ENCODE measurements around the gene TMEM238L. TPM values are rescaled to one million over a fixed set of nuclear protein-coding genes. Genes with fewer than 3 reads are reported as not detected.

The TMEM238L gene
- total and polyA plus RNA-seq, 2 experiments from 2014 or later = not detected

- Histone ChIP-seq H3K27ac (no peak overlapping the region), H3K27me3 (no peaks in the 10 kb centered on the region), H3K36me3 (no peaks in the 10 kb centered on the region), H3K9me3 (ENCODE audit: low read depth) (no peaks in the 10 kb centered on the region), H3K4me3 (no peak overlapping the region), H3K4me1 (ENCODE audit: low read depth) (peaks cover 16% of the 10 kb centered on the region)
- no peak for TF ChIP-seq CTCF (IDR thresholded peaks at IDR 0.05; ENCODE audit: low read depth, low read length)
- DNase-seq (ENCODE audit: low read depth in 1 of 2, low spot score in 1 of 2) = no peak
These were observed 46.3 kb downstream of the TMEM238L start for GRCh38 chr17:10757647-10758046.

- Histone ChIP-seq H3K27me3 (no peaks in the 10 kb centered on the region), H3K4me1 (ENCODE audit: low read depth) (peaks cover 16% of the 10 kb centered on the region), H3K27ac (no peak overlapping the region), H3K4me3 (no peak overlapping the region), H3K36me3 (no peaks in the 10 kb centered on the region), H3K9me3 (ENCODE audit: low read depth) (no peaks in the 10 kb centered on the region)
- TF ChIP-seq CTCF (IDR thresholded peaks at IDR 0.05; ENCODE audit: low read depth, low read length) = no peak
- no peak for DNase-seq (ENCODE audit: low read depth in 1 of 2, low spot score in 1 of 2)
These were observed 46.8 kb downstream of the TMEM238L start for GRCh38 chr17:10757067-10757466.

- TF ChIP-seq CTCF (IDR thresholded peaks at IDR 0.05; ENCODE audit: low read depth, low read length) = no peak
- H3K27ac ChIP-seq = no peak overlapping the region
- no peaks in the 10 kb centered on the region for H3K27me3 ChIP-seq
- H3K36me3 ChIP-seq = no peaks in the 10 kb centered on the region
- H3K9me3 ChIP-seq (ENCODE audit: low read depth) = no peaks in the 10 kb centered on the region
- no peak for DNase-seq (ENCODE audit: low read depth in 1 of 2, low spot score in 1 of 2)
- no peak overlapping the region for H3K4me3 ChIP-seq
- H3K4me1 ChIP-seq (ENCODE audit: low read depth) = peaks cover 16% of the 10 kb centered on the region
These were observed 47.3 kb downstream of the TMEM238L start for GRCh38 chr17:10756619-10757018.

GRCh38 chr17:10756185-10756584, 47.7 kb downstream of the TMEM238L start:
- Histone ChIP-seq H3K36me3 (no peaks in the 10 kb centered on the region), H3K4me1 (ENCODE audit: low read depth) (peaks cover 16% of the 10 kb centered on the region), H3K27ac (no peak overlapping the region), H3K27me3 (no peaks in the 10 kb centered on the region), H3K4me3 (no peak overlapping the region), H3K9me3 (ENCODE audit: low read depth) (no peaks in the 10 kb centered on the region)
- DNase-seq (ENCODE audit: low read depth in 1 of 2, low spot score in 1 of 2) = no peak
- TF ChIP-seq CTCF (IDR thresholded peaks at IDR 0.05; ENCODE audit: low read depth, low read length) = no peak

GRCh38 chr17:10755592-10756127, 48.2 kb downstream of the TMEM238L start:
- H3K27ac ChIP-seq = no peak overlapping the region
- H3K27me3 ChIP-seq = no peaks in the 10 kb centered on the region
- no peak for TF ChIP-seq CTCF (IDR thresholded peaks at IDR 0.05; ENCODE audit: low read depth, low read length)
- no peaks in the 10 kb centered on the region for H3K9me3 ChIP-seq (ENCODE audit: low read depth)
- H3K4me1 ChIP-seq (ENCODE audit: low read depth) = peaks cover 16% of the 10 kb centered on the region
- no peak overlapping the region for H3K4me3 ChIP-seq
- DNase-seq (ENCODE audit: low read depth in 1 of 2, low spot score in 1 of 2) = no peak
- H3K36me3 ChIP-seq = no peaks in the 10 kb centered on the region

All from cardiac muscle cell (in vitro differentiated cells and primary cell).